ENCODE measurements around the gene PDE9A. TPM values are rescaled to one million over a fixed set of nuclear protein-coding genes. Genes with fewer than 3 reads are reported as not detected.

Gene PDE9A
- polyA plus RNA-seq, 2 of the 4 experiments (the other 2 are of a cell fraction) = 1.3 to 3.1 TPM

- TF ChIP-seq CTCF (IDR thresholded peaks at IDR 0.05) (no peak), POLR2A (IDR thresholded peaks at IDR 0.05; ENCODE audit: low read length) (no peak), SMC3 (IDR thresholded peaks at IDR 0.05) (no peak), CEBPB (IDR thresholded peaks at IDR 0.05) (no peak), RFX5 (IDR thresholded peaks at IDR 0.05) (no peak), CBX2 (IDR thresholded peaks at IDR 0.05; ENCODE audit: borderline replicate concordance, low read depth) (no peak), JUNB (IDR thresholded peaks at IDR 0.05) (no peak), ESRRA (IDR thresholded peaks at IDR 0.05; ENCODE audit: borderline replicate concordance, low read length) (no peak), HES2 (IDR thresholded peaks at IDR 0.05) (no peak), RNF2 (IDR thresholded peaks at IDR 0.05; ENCODE audit: borderline replicate concordance, low read depth) (no peak), HOXA7 (CRISPR knock-in tag; IDR thresholded peaks at IDR 0.05) (no peak), NPAS2 (CRISPR knock-in tag; IDR thresholded peaks at IDR 0.05; ENCODE audit: borderline replicate concordance) (no peak), FOSL2 (IDR thresholded peaks at IDR 0.05) (no peak), FOSL2 (CRISPR knock-in tag; IDR thresholded peaks at IDR 0.05) (no peak)
- TF ChIP-seq, protein P1, sequence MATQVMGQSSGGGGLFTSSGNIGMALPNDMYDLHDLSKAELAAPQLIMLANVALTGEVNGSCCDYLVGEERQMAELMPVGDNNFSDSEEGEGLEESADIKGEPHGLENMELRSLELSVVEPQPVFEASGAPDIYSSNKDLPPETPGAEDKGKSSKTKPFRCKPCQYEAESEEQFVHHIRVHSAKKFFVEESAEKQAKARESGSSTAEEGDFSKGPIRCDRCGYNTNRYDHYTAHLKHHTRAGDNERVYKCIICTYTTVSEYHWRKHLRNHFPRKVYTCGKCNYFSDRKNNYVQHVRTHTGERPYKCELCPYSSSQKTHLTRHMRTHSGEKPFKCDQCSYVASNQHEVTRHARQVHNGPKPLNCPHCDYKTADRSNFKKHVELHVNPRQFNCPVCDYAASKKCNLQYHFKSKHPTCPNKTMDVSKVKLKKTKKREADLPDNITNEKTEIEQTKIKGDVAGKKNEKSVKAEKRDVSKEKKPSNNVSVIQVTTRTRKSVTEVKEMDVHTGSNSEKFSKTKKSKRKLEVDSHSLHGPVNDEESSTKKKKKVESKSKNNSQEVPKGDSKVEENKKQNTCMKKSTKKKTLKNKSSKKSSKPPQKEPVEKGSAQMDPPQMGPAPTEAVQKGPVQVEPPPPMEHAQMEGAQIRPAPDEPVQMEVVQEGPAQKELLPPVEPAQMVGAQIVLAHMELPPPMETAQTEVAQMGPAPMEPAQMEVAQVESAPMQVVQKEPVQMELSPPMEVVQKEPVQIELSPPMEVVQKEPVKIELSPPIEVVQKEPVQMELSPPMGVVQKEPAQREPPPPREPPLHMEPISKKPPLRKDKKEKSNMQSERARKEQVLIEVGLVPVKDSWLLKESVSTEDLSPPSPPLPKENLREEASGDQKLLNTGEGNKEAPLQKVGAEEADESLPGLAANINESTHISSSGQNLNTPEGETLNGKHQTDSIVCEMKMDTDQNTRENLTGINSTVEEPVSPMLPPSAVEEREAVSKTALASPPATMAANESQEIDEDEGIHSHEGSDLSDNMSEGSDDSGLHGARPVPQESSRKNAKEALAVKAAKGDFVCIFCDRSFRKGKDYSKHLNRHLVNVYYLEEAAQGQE (IDR thresholded peaks at IDR 0.05) = no peak
- H3K4me1 ChIP-seq = no peaks in the 10 kb centered on the region
- no peak overlapping the region for H3K4me3 ChIP-seq
- 91% methylated on average over 17 of the region's 25 CpGs for WGBS (ENCODE audit: missing lambda C conversion rate)
- no peak overlapping the region for H3K4me2 ChIP-seq
- no peaks in the 10 kb centered on the region for H3K9me3 ChIP-seq
- DNase-seq (ENCODE audit: low read depth in 1 of 2, low spot score in 1 of 2) = no peak
- ATAC-seq = no peak
- POLR2A ChIA-PET = no interaction called here
- no peak for FAIRE-seq
- CTCF ChIA-PET = interaction anchor here (1.1 kb wide), 1 partner anchor 9 kb away, joined by 3 read pairs; no protein-coding TSS in a partner anchor
- H3K27ac ChIP-seq = no peak overlapping the region
Observed at GRCh38 chr21:42763581-42764442, 110.4 kb downstream of the PDE9A start.

DNA sequence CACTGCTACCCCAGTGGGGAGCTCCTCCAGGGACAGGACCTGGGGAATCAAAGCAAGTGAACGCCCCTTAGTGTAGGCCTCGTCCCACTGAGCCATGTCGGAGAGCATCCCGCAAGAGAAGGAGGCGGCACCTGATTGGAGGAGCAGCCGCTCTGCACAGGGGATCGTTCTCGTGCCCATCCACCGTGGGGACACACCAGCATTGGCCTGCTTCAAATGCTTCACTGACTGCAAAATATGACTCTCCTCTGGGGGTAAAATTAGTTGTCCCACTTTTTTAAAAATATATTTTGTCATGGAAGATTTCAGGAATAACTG, 111.0 kb downstream of the PDE9A start:
- no peak for FAIRE-seq
- Histone ChIP-seq H3K4me1 (no peaks in the 10 kb centered on the region), H3K4me2 (no peak overlapping the region), H3K27ac (no peak overlapping the region), H3K9me3 (no peaks in the 10 kb centered on the region), H3K4me3 (no peak overlapping the region)
- no peak for TF ChIP-seq ESRRA (IDR thresholded peaks at IDR 0.05; ENCODE audit: borderline replicate concordance, low read length)
- TF ChIP-seq ZSCAN20 (CRISPR knock-in tag; IDR thresholded peaks at IDR 0.05) = no peak
- TF ChIP-seq HDAC2 (IDR thresholded peaks at IDR 0.05) = no peak
- TF ChIP-seq EHMT2 (IDR thresholded peaks at IDR 0.05; ENCODE audit: low read depth) = no peak
- TF ChIP-seq KDM5A (IDR thresholded peaks at IDR 0.05) = no peak
- no peak for TF ChIP-seq TFCP2L1 (CRISPR knock-in tag; IDR thresholded peaks at IDR 0.05)
- no peak for TF ChIP-seq MYC (IDR thresholded peaks at IDR 0.05; ENCODE audit: borderline replicate concordance, low read length)
- TF ChIP-seq, protein P2, sequence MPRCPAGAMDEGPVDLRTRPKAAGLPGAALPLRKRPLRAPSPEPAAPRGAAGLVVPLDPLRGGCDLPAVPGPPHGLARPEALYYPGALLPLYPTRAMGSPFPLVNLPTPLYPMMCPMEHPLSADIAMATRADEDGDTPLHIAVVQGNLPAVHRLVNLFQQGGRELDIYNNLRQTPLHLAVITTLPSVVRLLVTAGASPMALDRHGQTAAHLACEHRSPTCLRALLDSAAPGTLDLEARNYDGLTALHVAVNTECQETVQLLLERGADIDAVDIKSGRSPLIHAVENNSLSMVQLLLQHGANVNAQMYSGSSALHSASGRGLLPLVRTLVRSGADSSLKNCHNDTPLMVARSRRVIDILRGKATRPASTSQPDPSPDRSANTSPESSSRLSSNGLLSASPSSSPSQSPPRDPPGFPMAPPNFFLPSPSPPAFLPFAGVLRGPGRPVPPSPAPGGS (IDR thresholded peaks at IDR 0.05) = no peak
- no peak for TF ChIP-seq JUN (IDR thresholded peaks at IDR 0.05)
- no peak for TF ChIP-seq RARB (CRISPR knock-in tag; IDR thresholded peaks at IDR 0.05)
- no peak for TF ChIP-seq ELK1 (IDR thresholded peaks at IDR 0.05; ENCODE audit: low read depth, low read length)
- TF ChIP-seq ZC3H11A (IDR thresholded peaks at IDR 0.05) = no peak
- no peak for TF ChIP-seq PHF8 (IDR thresholded peaks at IDR 0.05; ENCODE audit: borderline replicate concordance, low read depth)
- no peak for TF ChIP-seq USF2 (IDR thresholded peaks at IDR 0.05)
- no peak for TF ChIP-seq HEYL (CRISPR knock-in tag; IDR thresholded peaks at IDR 0.05)
- WGBS (ENCODE audit: missing lambda C conversion rate) = 82% methylated on average over 9 of the region's 9 CpGs
- no peak for ATAC-seq
- DNase-seq (ENCODE audit: low read depth in 1 of 2, low spot score in 1 of 2) = no peak
- ChIA-PET CTCF (interaction anchor here (1.1 kb wide), 1 partner anchor 8 kb away, joined by 3 read pairs; no protein-coding TSS in a partner anchor), POLR2A (no interaction called here)

Data from A549 (cell line).